Endothelial cell of umbilical vein (primary cell): ENCODE measurements around the gene SLC30A4. TPM values are rescaled to one million over a fixed set of nuclear protein-coding genes. Genes with fewer than 3 reads are reported as not detected.

ENCODE experiments used
- BruUV-seq: library from RNA; stranded (reverse); fragments of 400-500 nt; replicated peaks from 2 replicates; lab custom pipeline; 2021; lab: Mats Ljungman, UMichigan
- CTCF ChIA-PET: fragments of 300-600, 350-600 bp; sonication (Branson Sonifier 250); formaldehyde crosslinking; loops from one replicate; lab custom pipeline; 2021; ENCODE audit warnings: antibody characterized with exemption, inconsistent platforms; lab: Charles Lee
- POLR2A ChIA-PET: fragments of 300-600, 350-600 bp; sonication (Branson Sonifier 250); formaldehyde crosslinking; loops from one replicate; lab custom pipeline; 2021; ENCODE audit warnings: antibody characterized with exemption, inconsistent platforms; lab: Charles Lee
- DNase-seq: peaks from one replicate; pipeline ENCODE4 v3.0.0-alpha.2; 2011; ENCODE audit warnings: low read depth, low spot score
- FAIRE-seq: peaks from 2 replicates; lab custom pipeline; 2011; peaks lifted over from hg19 to GRCh38; lab: Jason Lieb, UNC
- H2AFZ ChIP-seq: 2 replicates; pipeline ENCODE4 v1.6.0; 2012; ENCODE audit warnings: low read depth, low read length, control low read depth, inconsistent platforms
- H3K27ac ChIP-seq: 2 replicates; pipeline ENCODE4 v1.5.1; 2011; ENCODE audit warnings: low read depth, mild to moderate bottlenecking, control low read depth, low read length, moderate library complexity; ENCODE audit not compliant: insufficient read depth
- H3K27me3 ChIP-seq, 2 experiments: 2 replicates each; pipeline versions ENCODE4 v1.6.0 to v1.6.1; 2011; ENCODE audit warnings: low read length in 2 of 2, mixed read lengths in 1 of 2; ENCODE audit not compliant: control insufficient read depth in 2 of 2, insufficient read depth in 2 of 2
- H3K36me3 ChIP-seq, 2 experiments: 2 replicates in 1 of 2; 3 replicates in 1 of 2; pipeline ENCODE4 v1.5.1; 2011; ENCODE audit warnings: low read length in 2 of 2, mild to moderate bottlenecking in 1 of 2, moderate library complexity in 1 of 2; ENCODE audit not compliant: control insufficient read depth in 2 of 2, insufficient read depth in 2 of 2; ENCODE audit errors: extremely low read depth in 1 of 2
- H3K4me1 ChIP-seq: 3 replicates; pipeline ENCODE4 v1.5.1; 2011; ENCODE audit warnings: mild to moderate bottlenecking, low read length; ENCODE audit not compliant: control insufficient read depth, insufficient read depth; ENCODE audit errors: extremely low read depth
- H3K4me2 ChIP-seq: 2 replicates; pipeline ENCODE4 v1.6.1; 2011; ENCODE audit warnings: low read length, control low read depth, mixed read lengths; ENCODE audit not compliant: insufficient read depth
- H3K4me3 ChIP-seq, 3 experiments: fragments of 200-600 bp in 1 of 3; sonication (generic), shearing (Covaris generic) in 1 of 3; replicated peaks in 1 of 3; 2 replicates each; pipeline ENCODE4 v1.5.1; 2011 to 2016; ENCODE audit warnings: control low read depth in 3 of 3, low read length in 3 of 3, mild to moderate bottlenecking in 2 of 3, inconsistent platforms in 1 of 3, low read depth in 1 of 3, moderate library complexity in 1 of 3; ENCODE audit not compliant: insufficient read depth in 1 of 3
- H3K79me2 ChIP-seq: 2 replicates; pipeline ENCODE4 v1.6.0; 2012; ENCODE audit warnings: low read length, inconsistent platforms; ENCODE audit not compliant: control insufficient read depth, insufficient read depth
- H3K9ac ChIP-seq: replicated peaks from 2 replicates; pipeline ENCODE3; 2011; ENCODE audit warnings: low read length, control low read depth; ENCODE audit not compliant: insufficient read depth; ENCODE audit errors: extremely low read depth
- H3K9me1 ChIP-seq: replicated peaks from 3 replicates; pipeline ENCODE4 v1.6.0; 2011; ENCODE audit warnings: mild to moderate bottlenecking, low read length; ENCODE audit not compliant: control insufficient read depth, insufficient read depth; ENCODE audit errors: extremely low read depth
- H3K9me3 ChIP-seq: replicated peaks from 2 replicates; pipeline ENCODE4 v1.5.1; 2012; ENCODE audit warnings: low read length, inconsistent platforms; ENCODE audit not compliant: control insufficient read depth, insufficient read depth
- H4K20me1 ChIP-seq: replicated peaks from 2 replicates; pipeline ENCODE3; 2011; ENCODE audit warnings: mild to moderate bottlenecking, low read length; ENCODE audit not compliant: control insufficient read depth, insufficient read depth; ENCODE audit errors: extremely low read depth
- CTCF ChIP-seq, 2 donors: IDR thresholded peaks; 1 replicate in 1 of 2; 2 replicates in 1 of 2; pipeline ENCODE4 v1.5.1; 2011; ENCODE audit warnings: low read length in 2 of 2, mild to moderate bottlenecking in 2 of 2, moderate library complexity in 2 of 2, control low read depth in 1 of 2, inconsistent platforms in 1 of 2, low read depth in 1 of 2; ENCODE audit not compliant: insufficient read depth in 1 of 2; ENCODE audit errors: extremely low read depth in 1 of 2
- EZH2 ChIP-seq: IDR thresholded peaks from 2 replicates; pipeline ENCODE4 v1.6.1; 2012; ENCODE audit warnings: borderline replicate concordance, low read depth, mild to moderate bottlenecking, moderate library complexity, low read length, inconsistent platforms; ENCODE audit not compliant: severe bottlenecking
- FOS ChIP-seq: IDR thresholded peaks from 2 replicates; pipeline ENCODE4 v1.6.1; 2011; ENCODE audit warnings: mild to moderate bottlenecking, low read length, moderate library complexity, borderline replicate concordance; ENCODE audit not compliant: insufficient read depth
- GATA2 ChIP-seq: IDR thresholded peaks from 2 replicates; pipeline ENCODE4 v1.7.0; 2011; ENCODE audit warnings: low read depth, mild to moderate bottlenecking, moderate library complexity, mixed read lengths, low read length; ENCODE audit not compliant: insufficient read length, insufficient read depth
- JUN ChIP-seq: IDR thresholded peaks from 2 replicates; pipeline ENCODE4 v1.6.1; 2011; ENCODE audit warnings: borderline replicate concordance, low read depth; ENCODE audit not compliant: insufficient read length, insufficient read depth
- MYC ChIP-seq: IDR thresholded peaks from one replicate; pipeline ENCODE4 v1.6.1; 2011; ENCODE audit warnings: mild to moderate bottlenecking, low read depth, low read length
- POLR2A ChIP-seq: IDR thresholded peaks from 2 replicates; pipeline ENCODE4 v1.6.1; 2012; ENCODE audit warnings: low read depth, mild to moderate bottlenecking, control low read depth, low read length
- POLR2AphosphoS5 ChIP-seq: IDR thresholded peaks from 2 replicates; pipeline ENCODE4 v1.6.1; 2012; ENCODE audit warnings: low read depth, mild to moderate bottlenecking, control low read depth, low read length, moderate library complexity; ENCODE audit not compliant: insufficient read depth
- dilution Hi-C: fragments of 300-500 bp; cut with MboI; formaldehyde crosslinking; loops from one replicate; pipeline ENCODE4 v1.15.0; 2019; ENCODE audit warnings: low sequenced_read_pairs; ENCODE audit not compliant: extremely low pct_ligation_motif_present
- intact Hi-C: fragments of 100-400 bp; cut with micrococcal nuclease; formaldehyde crosslinking; loops from one replicate; pipeline ENCODE4 v1.10.0; 2022
- polyA plus RNA-seq, 4 experiments: library from polyadenylated mRNA; depleted of rRNA in 3 of 4; stranded (reverse) in 3 of 4; unstranded in 1 of 4; fragments of >200 nt; gene quantifications; 2 replicates each; pipeline versions ENCODE4 v1.2.1 to v1.2.3, GENCODE V29; 2011 to 2012; ENCODE audit warnings: missing spikeins in 1 of 4
- total RNA-seq: library from RNA; stranded (reverse); gene quantifications from 2 replicates; pipeline ENCODE4 v1.2.3, GENCODE V29; 2021
- TF ChIP-seq, protein P1 (sequence below): IDR thresholded peaks from 2 replicates; pipeline ENCODE4 v1.6.1; 2011; ENCODE audit not compliant: insufficient read depth, insufficient read length

SLC30A4 gene
- total and polyA plus RNA-seq, 2 donors (not counting 3 experiments of a cell fraction or from before 2014, with no cell fraction given) = 2.7 to 3.9 TPM

DNA sequence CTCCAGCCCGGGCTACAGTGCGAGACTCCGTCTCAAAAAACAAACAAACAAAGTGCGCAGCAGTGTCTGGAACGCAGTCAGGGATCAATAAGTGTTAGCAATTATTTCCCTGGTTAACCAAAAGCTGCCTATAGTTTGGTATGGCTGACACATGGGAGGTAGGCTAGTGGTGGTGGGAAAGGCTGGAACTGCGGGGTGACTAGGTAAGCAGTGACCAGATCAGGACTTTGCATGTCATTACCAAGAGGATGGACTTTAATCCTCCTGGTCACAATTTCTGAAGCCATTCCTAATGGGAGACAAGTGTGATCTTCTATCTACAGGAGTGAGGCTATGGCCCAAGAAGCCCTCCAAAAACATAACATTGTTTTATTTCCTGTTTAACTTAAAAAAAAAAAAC lies 47.8 kb downstream of the SLC30A4 start:
- ChIA-PET CTCF (interaction anchor here (0.6 to 1.4 kb wide), 3 partner anchors 15 to 137 kb away, joined by 3 read pairs; no protein-coding TSS in a partner anchor), POLR2A (no interaction called here)
- no peak overlapping the region for H3K4me2 ChIP-seq
- H3K9me1 ChIP-seq = no peaks in the 10 kb centered on the region
- no peak overlapping the region for H3K27ac ChIP-seq
- no peaks in the 10 kb centered on the region for H3K36me3 ChIP-seq
- no peaks in the 10 kb centered on the region for H4K20me1 ChIP-seq
- no peak overlapping the region for H2AFZ ChIP-seq
- H3K79me2 ChIP-seq = no peaks in the 10 kb centered on the region
- FAIRE-seq (no peak), DNase-seq (no peak)
- H3K4me1 ChIP-seq = no peaks in the 10 kb centered on the region
- intact Hi-C loops = no loop called here
- dilution Hi-C loops = no loop called here
- no peak overlapping the region for H3K9ac ChIP-seq
- no peaks in the 10 kb centered on the region for H3K9me3 ChIP-seq
- peaks cover 0 to 8% of the 10 kb centered on the region in 2 experiments for H3K27me3 ChIP-seq
- no peak overlapping the region for H3K4me3 ChIP-seq
- TF ChIP-seq GATA2 (no peak), POLR2AphosphoS5 (no peak), MYC (no peak), EZH2 (no peak), JUN (no peak), FOS (no peak), CTCF (IDR thresholded peaks at IDR 0.05; ENCODE audit: extremely low read depth in 1 of 2, insufficient read depth in 1 of 2, low read depth in 1 of 2, low read length in 2 of 2) (no peak), POLR2A (no peak)
- TF ChIP-seq, protein P1, sequence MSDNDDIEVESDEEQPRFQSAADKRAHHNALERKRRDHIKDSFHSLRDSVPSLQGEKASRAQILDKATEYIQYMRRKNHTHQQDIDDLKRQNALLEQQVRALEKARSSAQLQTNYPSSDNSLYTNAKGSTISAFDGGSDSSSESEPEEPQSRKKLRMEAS = no peak
- no TSS peak for BruUV-seq
